Dermis blood vessel endothelial cell (primary cell): ENCODE results near the gene RAD18. TPM values are rescaled to one million over a fixed set of nuclear protein-coding genes. Genes with fewer than 3 reads are reported as not detected.

Experiments used
- DNase-seq: peaks from one replicate; pipeline ENCODE4 v3.0.0; 2010
- total RNA-seq: library from RNA; depleted of rRNA; stranded (reverse); fragments of >200 nt; gene quantifications from 2 replicates; pipeline ENCODE4 v1.2.3, GENCODE V29; 2014

The RAD18 gene, protein sequence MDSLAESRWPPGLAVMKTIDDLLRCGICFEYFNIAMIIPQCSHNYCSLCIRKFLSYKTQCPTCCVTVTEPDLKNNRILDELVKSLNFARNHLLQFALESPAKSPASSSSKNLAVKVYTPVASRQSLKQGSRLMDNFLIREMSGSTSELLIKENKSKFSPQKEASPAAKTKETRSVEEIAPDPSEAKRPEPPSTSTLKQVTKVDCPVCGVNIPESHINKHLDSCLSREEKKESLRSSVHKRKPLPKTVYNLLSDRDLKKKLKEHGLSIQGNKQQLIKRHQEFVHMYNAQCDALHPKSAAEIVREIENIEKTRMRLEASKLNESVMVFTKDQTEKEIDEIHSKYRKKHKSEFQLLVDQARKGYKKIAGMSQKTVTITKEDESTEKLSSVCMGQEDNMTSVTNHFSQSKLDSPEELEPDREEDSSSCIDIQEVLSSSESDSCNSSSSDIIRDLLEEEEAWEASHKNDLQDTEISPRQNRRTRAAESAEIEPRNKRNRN
- total RNA-seq: 8.3 and 14.8 TPM in 2 replicates

DNA sequence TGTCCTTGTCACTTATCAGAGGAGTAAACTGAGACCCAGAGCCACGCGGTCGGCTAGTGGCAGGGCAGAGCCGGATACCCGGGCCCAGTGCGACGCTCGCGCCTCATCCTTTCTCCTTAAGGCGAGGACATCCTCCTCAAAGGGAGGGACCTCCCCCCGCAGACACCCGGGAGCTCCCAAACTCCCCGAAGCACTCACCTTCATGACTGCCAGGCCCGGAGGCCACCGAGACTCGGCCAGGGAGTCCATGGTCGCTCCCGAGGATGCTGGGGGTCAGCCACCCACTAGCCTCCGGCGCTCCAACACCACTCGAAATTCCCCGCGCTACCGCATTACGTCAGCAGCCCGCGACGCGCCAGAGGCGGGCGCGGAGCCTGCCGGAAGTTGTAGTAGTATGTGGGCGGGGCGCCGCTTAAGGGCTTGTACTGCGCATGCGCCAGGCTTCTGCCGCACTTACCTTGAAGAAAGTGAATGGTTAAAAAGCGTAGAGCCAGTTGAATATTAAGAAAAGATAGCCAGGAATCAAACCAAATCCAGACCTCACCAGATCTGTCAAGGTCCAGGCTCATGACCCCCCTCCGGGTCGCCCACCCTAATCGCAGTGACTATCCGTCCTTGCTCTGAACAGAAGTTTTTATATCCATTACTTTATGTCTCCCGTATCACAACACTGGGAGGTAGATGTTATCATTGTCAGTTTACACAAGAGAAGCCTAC lies at the start of gene RAD18:
Gene RAD18, minus strand, starts transcription at position 336 of the 717 bp plus-strand sequence. Its CDS starts 87 bp downstream, at position 249.
- peak; percentile 93 for DNase-seq

DNA sequence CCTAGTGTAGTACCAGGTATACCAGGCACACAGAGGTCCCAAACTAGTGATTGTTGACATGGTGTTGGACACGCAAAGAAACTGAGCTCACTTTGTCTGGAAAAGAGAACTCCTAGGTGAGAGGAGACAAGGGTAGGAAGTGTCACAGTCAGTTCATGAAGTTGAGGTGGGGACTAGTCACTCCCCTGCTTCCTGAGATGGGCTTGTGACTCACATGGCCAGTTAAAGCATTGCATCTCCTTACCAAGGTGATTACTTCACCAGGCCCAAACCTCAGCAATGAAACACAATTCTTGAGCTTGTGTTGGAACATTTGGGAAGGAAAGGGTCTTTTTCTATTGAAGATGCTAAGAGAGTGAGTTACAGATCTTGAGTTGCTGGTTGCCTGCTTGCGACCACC lies 49.2 kb upstream of the RAD18 start:
- DNase-seq: no peak

DNA sequence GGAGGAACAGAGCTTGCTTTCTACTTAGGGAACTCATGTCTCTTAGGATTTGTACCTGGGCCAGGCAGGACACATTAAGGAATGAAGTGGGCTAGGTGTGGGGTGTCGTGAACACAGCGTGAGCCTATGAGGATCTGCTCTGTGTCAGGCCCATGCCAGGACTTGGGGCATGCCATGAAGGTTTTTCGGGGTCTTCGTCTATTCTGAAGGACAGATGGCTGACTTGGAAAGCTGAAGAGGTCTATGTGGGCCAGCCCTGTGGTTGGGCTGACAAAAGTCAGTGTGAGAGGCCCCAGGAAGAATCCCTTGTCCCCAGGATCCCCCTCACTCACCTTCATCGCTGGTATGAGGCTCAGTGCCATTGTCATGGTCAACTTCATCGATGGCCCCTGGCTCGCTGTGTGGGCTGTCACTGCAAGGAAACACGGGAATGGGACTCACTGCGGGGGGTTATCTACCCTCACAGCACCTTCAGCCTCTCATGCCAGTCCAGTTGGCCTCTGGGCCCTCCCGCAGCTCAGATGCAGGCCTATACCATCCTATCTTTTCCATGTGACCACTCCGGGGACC lies 46.8 kb upstream of the RAD18 start:
- DNase-seq: no peak

DNA sequence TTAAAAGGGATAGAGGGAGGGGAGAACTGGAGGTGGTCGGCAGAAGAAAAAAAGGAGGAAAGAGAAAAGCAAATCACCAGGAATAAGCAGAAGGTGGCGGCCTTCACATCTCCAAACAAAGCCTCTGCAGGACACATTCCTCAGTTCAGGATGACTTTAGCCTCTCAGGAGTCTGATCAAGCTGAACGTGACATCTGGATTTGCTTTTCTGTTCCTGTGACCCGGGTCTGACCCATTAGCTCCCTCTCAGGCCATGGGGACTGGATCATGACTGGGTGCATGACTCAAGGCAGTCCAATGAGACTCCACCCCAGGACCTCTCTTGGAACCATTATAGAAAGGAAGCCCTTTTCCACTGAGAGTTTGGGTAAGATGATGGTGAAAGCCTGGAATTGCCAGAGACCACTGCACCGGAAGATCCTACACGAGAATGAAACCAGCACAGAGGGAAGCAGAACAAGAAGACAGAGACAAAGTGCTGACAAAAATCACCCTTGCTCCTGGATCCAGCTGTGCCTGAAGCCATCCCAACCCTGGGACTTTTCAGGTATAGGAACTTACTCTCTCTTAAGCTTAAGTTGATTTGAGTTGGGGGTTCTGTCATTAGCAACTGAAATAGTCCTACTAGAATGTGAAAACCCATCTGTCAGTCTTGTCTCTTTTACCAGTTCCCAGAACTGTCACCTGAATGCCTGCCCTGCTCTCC lies 45.4 kb upstream of the RAD18 start:
- no peak for DNase-seq

GRCh38 chr3:9007928-9008327 lies 44.7 kb upstream of the RAD18 start:
- DNase-seq: no peak

DNA sequence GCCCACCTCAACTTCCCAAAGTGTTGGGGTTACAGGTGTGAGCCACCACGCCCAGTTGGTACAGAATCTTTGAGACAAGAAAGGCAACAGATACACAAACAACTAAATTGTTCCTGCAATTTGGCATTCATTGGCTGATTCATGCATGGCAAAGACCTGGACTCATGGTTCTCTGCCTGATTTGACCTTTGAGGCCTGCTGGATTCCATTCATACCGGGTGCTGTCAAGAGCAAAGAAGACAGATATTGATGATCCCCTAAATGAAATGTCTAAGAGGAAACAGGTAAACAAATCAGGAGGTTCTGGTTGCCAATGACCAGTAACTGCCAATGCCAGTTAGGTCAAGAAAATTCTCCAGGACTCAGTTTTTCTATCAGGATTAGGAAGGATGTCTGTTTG lies 43.9 kb upstream of the RAD18 start:
- no peak for DNase-seq

DNA sequence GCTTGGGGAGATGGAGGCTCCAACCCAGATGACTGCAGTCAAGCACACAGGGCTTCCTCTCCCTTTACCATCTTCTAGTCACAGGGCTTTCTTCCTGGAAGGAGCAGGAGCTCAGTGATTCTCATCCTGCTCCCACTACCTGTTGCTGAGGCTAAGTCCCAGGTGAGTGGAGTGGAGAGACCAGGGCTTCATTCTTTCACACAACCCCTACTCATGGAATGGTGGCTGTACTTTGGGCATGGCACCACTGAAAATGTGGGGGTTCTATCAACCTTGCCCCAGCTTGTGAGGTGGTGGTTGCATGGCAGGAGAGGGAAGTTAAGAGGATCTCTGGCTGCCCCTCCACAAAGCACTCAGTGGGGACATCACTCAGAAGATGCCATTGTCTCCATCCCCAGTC lies 36.8 kb upstream of the RAD18 start:
- DNase-seq: no peak

DNA sequence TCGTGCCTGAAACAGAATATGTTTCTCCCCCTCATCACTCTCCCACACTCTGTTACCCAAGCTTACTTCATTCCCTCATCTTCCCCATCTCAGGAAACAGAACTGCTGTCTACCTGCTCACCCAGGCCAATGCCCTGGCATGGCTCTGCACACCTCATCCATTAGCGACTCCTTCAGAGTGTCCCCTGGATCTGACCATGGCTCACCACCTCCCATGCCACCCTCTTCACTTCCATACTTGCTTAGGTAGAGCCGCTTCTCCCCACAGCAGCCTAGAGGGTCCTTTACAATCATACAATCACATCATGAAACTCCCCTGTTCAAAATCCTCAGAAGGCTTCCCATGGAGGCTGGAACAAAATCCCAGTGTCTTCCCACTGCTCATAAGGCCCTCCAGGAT lies 33.9 kb upstream of the RAD18 start:
- no peak for DNase-seq

GRCh38 chr3:8996681-8997121 lies 33.4 kb upstream of the RAD18 start:
- DNase-seq: peak; percentile 17

- no peak for DNase-seq
These were observed 32.9 kb upstream of the RAD18 start for GRCh38 chr3:8996216-8996615.

DNA sequence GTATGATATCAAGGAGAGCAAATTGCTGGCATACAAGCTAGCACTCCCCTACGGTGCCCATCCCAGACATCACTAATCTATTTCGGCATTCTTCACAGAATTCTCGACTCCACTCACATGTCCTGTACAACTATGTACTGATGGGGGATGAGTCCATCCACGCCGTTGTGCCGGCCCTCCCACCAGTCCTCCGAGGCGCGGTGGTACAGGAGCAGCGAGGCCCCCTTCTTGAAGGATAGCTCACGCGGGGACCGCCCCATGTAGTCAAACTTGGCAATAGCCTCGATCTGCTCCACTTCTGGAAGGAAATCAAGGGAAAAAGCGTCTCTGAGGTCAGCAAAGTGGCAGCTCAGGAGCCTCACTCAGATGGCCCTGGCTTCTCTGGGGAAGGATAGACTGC lies 31.0 kb upstream of the RAD18 start:
- no peak for DNase-seq

- DNase-seq: no peak
These were observed 30.1 kb upstream of the RAD18 start for GRCh38 chr3:8993331-8993730.

DNA sequence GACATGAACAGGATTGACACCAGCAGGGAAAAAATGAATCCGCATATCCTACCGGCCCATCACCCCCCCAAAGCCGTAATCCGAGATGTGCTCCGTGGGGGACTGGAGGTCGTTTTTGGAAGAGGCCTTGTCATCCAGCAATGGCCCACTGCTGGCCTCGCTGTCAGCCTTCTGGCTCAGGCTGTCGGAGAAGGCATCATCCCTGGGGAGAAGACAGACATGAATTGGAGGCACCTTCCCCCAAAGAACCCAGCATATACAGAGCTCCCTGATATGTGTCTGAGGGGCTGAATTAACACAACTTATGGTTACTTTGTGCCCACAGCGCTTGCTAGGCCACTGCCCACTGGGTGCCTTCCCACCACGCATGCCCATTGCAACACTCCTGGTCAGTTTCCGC lies 29.6 kb upstream of the RAD18 start:
- DNase-seq: no peak

DNA sequence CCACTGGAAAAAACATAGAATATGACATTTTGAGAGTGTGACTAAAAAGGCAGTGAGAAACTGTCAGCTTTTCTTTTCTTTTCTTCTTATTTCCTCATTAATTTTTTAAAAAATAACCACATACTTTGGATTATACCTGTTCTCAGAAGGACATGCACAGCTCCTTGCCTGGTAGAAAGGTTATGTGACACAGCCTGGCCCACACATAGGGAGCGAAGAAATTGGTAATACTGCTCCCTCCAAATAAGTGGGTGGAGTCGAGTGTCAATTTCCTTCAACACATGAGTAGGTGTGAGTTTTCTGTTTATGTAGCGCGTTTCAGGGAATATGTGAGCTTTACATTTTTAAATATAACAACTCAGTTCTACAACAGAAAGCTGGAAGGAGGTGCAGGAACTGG lies 28.9 kb upstream of the RAD18 start:
- no peak for DNase-seq

- DNase-seq: no peak
These were observed 27.3 kb upstream of the RAD18 start for GRCh38 chr3:8990266-8991215.

DNA sequence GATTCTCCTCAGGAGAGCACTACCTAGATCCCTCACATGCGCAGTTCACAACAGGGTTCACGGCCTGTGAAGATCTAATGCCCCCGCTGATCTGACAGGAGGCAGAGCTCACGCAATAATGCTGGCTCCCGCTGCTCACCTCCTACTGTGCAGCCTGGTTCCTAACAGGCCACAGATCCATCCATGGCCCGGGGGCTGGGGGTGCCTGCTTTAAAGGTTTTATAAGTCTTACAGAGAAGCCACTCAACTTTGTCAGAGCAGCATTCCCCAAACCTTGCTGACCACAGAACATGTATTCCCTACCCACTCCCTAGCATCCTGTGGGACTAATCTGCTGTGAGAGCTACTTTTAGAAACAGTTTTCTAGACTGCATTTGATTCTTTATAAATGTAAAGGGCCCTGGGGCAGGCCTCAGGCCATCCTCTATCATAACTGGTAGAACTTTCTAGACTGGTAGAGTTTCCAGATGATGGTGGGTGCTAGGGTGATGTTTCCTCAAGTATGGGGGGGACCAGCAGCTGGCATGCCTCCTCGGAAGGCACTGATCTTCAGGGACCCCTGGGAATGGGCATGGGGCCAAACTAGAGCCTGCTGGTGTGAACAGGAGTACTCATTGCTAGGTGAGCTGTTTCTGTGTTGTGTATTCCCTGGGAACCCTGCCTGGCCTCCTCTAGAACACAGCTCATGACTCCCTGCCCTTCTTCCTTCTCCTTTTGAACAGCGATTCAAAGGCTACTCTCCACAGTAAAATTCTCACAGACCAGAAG lies 25.7 kb upstream of the RAD18 start:
- no peak for DNase-seq

- no peak for DNase-seq
These were observed 25.0 kb upstream of the RAD18 start for GRCh38 chr3:8988384-8988655.

DNA sequence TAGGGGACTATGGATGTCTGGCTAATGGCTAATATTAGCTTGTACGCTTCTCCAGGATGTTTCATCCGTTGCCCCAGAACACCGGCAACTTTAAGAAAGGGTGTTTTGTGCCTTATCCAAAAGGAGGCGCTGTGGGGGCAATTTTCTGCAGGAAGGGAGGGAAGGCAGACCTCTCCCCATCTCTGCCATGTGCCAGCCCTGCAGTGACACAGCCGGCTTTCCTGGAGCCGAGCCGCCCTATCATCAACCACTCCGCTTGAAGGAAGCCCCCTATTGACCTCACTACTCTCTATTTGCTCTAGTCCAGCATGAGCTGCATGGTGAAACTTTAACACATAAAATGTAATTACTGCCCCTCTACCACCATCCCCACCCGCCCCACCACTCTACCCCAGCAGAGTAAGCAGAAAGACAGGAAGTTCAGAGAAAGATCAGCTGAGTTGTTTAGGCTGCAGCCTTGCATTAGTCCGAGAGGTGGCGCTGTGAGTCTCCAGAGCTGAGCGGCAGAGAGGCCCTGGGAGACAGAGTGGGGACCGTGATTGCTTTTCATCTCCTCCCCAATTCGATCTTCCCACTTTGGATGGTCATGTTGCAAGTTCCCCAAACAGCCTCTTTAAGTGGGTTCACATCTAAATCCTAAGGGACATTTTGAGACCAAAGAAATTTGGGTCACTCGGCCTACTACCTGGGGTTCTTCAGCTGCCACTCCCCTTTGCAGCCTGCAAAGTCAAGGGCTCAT lies 24.5 kb upstream of the RAD18 start:
- peak; percentile 79 for DNase-seq

- no peak for DNase-seq
These were observed 24.0 kb upstream of the RAD18 start for GRCh38 chr3:8987226-8987625.

DNA sequence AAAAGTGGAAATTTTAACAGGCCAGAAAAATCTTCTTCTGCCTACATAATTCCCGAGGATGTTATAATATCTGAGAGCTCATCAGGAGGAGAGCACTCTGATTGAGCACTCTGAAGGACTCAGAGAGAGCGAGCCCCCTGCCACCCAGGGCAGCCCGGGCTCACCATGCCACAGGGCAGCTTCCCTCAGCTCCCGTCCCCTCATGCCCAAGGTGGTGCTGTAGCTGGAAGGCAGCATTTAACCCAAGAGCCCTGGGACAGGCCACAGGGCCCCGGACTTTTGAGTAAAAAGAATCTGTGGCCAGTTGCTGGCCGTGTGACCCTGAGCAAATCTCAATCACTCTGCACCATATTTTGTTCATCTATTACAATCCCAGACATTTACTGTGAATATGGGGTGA lies 23.5 kb upstream of the RAD18 start:
- no peak for DNase-seq

GRCh38 chr3:8985876-8986275 lies 22.6 kb upstream of the RAD18 start:
- no peak for DNase-seq
